Endodermal cell (in vitro differentiated cells): ENCODE measurements around the gene RBMS1. TPM values are rescaled to one million over a fixed set of nuclear protein-coding genes. Genes with fewer than 3 reads are reported as not detected.

ENCODE experiments used
- DNase-seq: peaks from one replicate; pipeline ENCODE4 v3.0.0-alpha.2; 2017
- H3K27ac ChIP-seq: 2 replicates; pipeline ENCODE4 v1.5.1; 2013; ENCODE audit warnings: mild to moderate bottlenecking, low read depth, low read length, moderate library complexity
- H3K27me3 ChIP-seq: 2 replicates; pipeline ENCODE4 v1.6.1; 2013; ENCODE audit warnings: mild to moderate bottlenecking, low read length, moderate library complexity; ENCODE audit not compliant: insufficient read depth, control insufficient read depth, poor library complexity, severe bottlenecking
- H3K36me3 ChIP-seq: 2 replicates; pipeline ENCODE4 v1.7.0; 2013; ENCODE audit warnings: mild to moderate bottlenecking, low read length, moderate library complexity; ENCODE audit not compliant: control insufficient read depth, insufficient read depth
- H3K4me1 ChIP-seq: one replicate; pipeline ENCODE4 v1.7.0; 2013; ENCODE audit warnings: low read length; ENCODE audit not compliant: control insufficient read depth, insufficient read depth
- H3K4me3 ChIP-seq: 2 replicates; pipeline ENCODE4 v1.5.1; 2013; ENCODE audit warnings: mild to moderate bottlenecking, low read length, moderate library complexity
- H3K9ac ChIP-seq: 2 replicates; pipeline ENCODE4 v1.6.1; 2013; ENCODE audit warnings: mild to moderate bottlenecking, low read length, moderate library complexity; ENCODE audit not compliant: poor library complexity, severe bottlenecking; ENCODE audit errors: extremely low read depth
- H3K9me3 ChIP-seq: 2 replicates; pipeline ENCODE4 v1.6.1; 2013; ENCODE audit warnings: mild to moderate bottlenecking, low read length, moderate library complexity; ENCODE audit not compliant: control insufficient read depth
- H3K27ac Mint-ChIP-seq: 2 replicates; pipeline ENCODE4 v1.8.0; 2020; ENCODE audit warnings: mixed read lengths
- H3K27me3 Mint-ChIP-seq: 2 replicates; pipeline ENCODE4 v1.8.0; 2021; ENCODE audit warnings: mild to moderate bottlenecking, mixed read lengths; ENCODE audit not compliant: insufficient read depth
- H3K36me3 Mint-ChIP-seq: 2 replicates; pipeline ENCODE4 v1.8.0; 2020; ENCODE audit warnings: low read depth, mixed read lengths
- H3K4me1 Mint-ChIP-seq: 2 replicates; pipeline ENCODE4 v1.8.0; 2020; ENCODE audit warnings: mixed read lengths
- H3K4me3 Mint-ChIP-seq: 2 replicates; pipeline ENCODE4 v1.8.0; 2020; ENCODE audit warnings: mild to moderate bottlenecking, moderate library complexity, mixed read lengths
- H3K9me3 Mint-ChIP-seq: 2 replicates; pipeline ENCODE4 v1.8.0; 2020; ENCODE audit warnings: mild to moderate bottlenecking, mixed read lengths
- CTCF ChIP-seq: fragments of 200-600 bp; sonication (generic); conservative IDR thresholded peaks from 2 replicates; pipeline ENCODE4 v1.5.0; 2021; ENCODE audit warnings: antibody characterized with exemption, mild to moderate bottlenecking
- WGBS, 2 experiments: methylation state at CpG; one replicate each; pipeline versions ENCODE4 v1.1.5 to v1.1.7; 2013; ENCODE audit warnings: missing lambda C conversion rate in 2 of 2, mixed read lengths in 1 of 2; ENCODE audit not compliant: insufficient coverage in 1 of 2, insufficient read length in 1 of 2; 5-methylcytosine and 5-hydroxymethylcytosine counted together
- total RNA-seq, 2 donors: library from RNA; stranded (reverse); fragmentation: NEBNext Ultra II Directional in 1 of 2; extraction: Animal tissue kit (Norgen Biotek cat#: 25700) in 1 of 2; gene quantifications; 2 replicates in 1 of 2; 3 replicates in 1 of 2; pipeline ENCODE4 v1.2.1, GENCODE V29; 2021

Gene RBMS1
- total RNA-seq, 2 donors from 2014 or later = 90.7 to 124 TPM

- Histone ChIP-seq H3K27ac (no peak overlapping the region), H3K9ac (no peak overlapping the region), H3K9me3 (no peaks in the 10 kb centered on the region), H3K36me3 (no peaks in the 10 kb centered on the region), H3K4me3 (no peak overlapping the region), H3K27me3 (no peaks in the 10 kb centered on the region), H3K4me1 (peaks cover 2% of the 10 kb centered on the region)
- peaks cover 42% of the 10 kb centered on the region for H3K4me1 Mint-ChIP-seq
- H3K36me3 Mint-ChIP-seq = no peaks in the 10 kb centered on the region
- WGBS, 2 experiments = 80 to 94% methylated on average over 2 to 3 of the region's 5 CpGs
- no peak for DNase-seq
- TF ChIP-seq CTCF = no peak
- H3K4me3 Mint-ChIP-seq = no peak overlapping the region
- no peaks in the 10 kb centered on the region for H3K9me3 Mint-ChIP-seq
- no peaks in the 10 kb centered on the region for H3K27me3 Mint-ChIP-seq
- no peak overlapping the region for H3K27ac Mint-ChIP-seq
Measured at GRCh38 chr2:160502478-160502877, 8.9 kb upstream of the RBMS1 start.

- no peak overlapping the region for H3K4me3 ChIP-seq
- no peaks in the 10 kb centered on the region for H3K36me3 ChIP-seq
- Mint-ChIP-seq H3K9me3 (no peaks in the 10 kb centered on the region), H3K27me3 (peaks cover 3% of the 10 kb centered on the region), H3K4me1 (peaks cover 35% of the 10 kb centered on the region), H3K4me3 (no peak overlapping the region), H3K36me3 (no peaks in the 10 kb centered on the region), H3K27ac (no peak overlapping the region)
- H3K9ac ChIP-seq = no peak overlapping the region
- DNase-seq = no peak
- H3K4me1 ChIP-seq = peaks cover 2% of the 10 kb centered on the region
- no peaks in the 10 kb centered on the region for H3K27me3 ChIP-seq
- no CpG with 5 or more reads among the region's 1 CpG for WGBS, 2 experiments
- no peak overlapping the region for H3K27ac ChIP-seq
- no peaks in the 10 kb centered on the region for H3K9me3 ChIP-seq
- no peak for TF ChIP-seq CTCF
Measured at GRCh38 chr2:160501370-160501769, 7.8 kb upstream of the RBMS1 start.

GRCh38 chr2:160499865-160500264 is 6.3 kb upstream of the RBMS1 start:
- Histone ChIP-seq H3K4me1 (peaks cover 2% of the 10 kb centered on the region), H3K9me3 (no peaks in the 10 kb centered on the region), H3K27ac (no peak overlapping the region), H3K9ac (no peak overlapping the region), H3K4me3 (no peak overlapping the region), H3K36me3 (no peaks in the 10 kb centered on the region), H3K27me3 (no peaks in the 10 kb centered on the region)
- Mint-ChIP-seq H3K9me3 (no peaks in the 10 kb centered on the region), H3K4me1 (peaks cover 27% of the 10 kb centered on the region), H3K27me3 (peaks cover 3% of the 10 kb centered on the region), H3K4me3 (no peak overlapping the region), H3K36me3 (no peaks in the 10 kb centered on the region), H3K27ac (no peak overlapping the region)
- no peak for DNase-seq
- no peak for TF ChIP-seq CTCF
- WGBS, 2 experiments = 78 to 90% methylated on average over 1 of the region's 1 CpG
